A673 (cell line): ENCODE results near the gene RAC2.

Experiments
- CTCF ChIP-seq: fragments of 300-800, 200-600 bp; sonication (generic); conservative IDR thresholded peaks from 2 replicates; pipeline ENCODE4 v1.5.1; 2017; ENCODE audit warnings: low read depth, mild to moderate bottlenecking, antibody characterized with exemption, low read length, moderate library complexity, mixed read lengths
- EZH2 ChIP-seq: fragments of 200-600 bp; sonication (generic); IDR thresholded peaks from 2 replicates; pipeline ENCODE4 v1.6.1; 2017; ENCODE audit warnings: borderline replicate concordance, low read depth, mild to moderate bottlenecking, mixed read lengths, antibody characterized with exemption, low read length; ENCODE audit not compliant: poor library complexity, severe bottlenecking

- TF ChIP-seq CTCF: no peak
- no peak for TF ChIP-seq EZH2
Observed at GRCh38 chr22:37260155-37260795, 16.2 kb upstream of the RAC2 start.
